Regular cardiac myocyte (primary cell): ENCODE data around the gene MS4A13. TPM values are rescaled to one million over a fixed set of nuclear protein-coding genes. Genes with fewer than 3 reads are reported as not detected.

Experiments used
- total RNA-seq: library from RNA; depleted of rRNA; stranded (reverse); fragments of >200 nt; gene quantifications from 2 replicates; pipeline ENCODE4 v1.2.3, GENCODE V29; 2014

The MS4A13 gene, protein sequence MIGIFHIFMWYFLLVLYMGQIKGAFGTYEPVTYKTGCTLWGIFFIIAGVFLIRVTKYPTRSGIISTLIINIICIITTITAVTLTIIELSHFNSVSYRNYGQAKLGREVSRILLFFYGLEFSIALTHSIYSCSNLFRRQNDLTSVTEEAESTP
- total RNA-seq, result not detected in 2 replicates

DNA sequence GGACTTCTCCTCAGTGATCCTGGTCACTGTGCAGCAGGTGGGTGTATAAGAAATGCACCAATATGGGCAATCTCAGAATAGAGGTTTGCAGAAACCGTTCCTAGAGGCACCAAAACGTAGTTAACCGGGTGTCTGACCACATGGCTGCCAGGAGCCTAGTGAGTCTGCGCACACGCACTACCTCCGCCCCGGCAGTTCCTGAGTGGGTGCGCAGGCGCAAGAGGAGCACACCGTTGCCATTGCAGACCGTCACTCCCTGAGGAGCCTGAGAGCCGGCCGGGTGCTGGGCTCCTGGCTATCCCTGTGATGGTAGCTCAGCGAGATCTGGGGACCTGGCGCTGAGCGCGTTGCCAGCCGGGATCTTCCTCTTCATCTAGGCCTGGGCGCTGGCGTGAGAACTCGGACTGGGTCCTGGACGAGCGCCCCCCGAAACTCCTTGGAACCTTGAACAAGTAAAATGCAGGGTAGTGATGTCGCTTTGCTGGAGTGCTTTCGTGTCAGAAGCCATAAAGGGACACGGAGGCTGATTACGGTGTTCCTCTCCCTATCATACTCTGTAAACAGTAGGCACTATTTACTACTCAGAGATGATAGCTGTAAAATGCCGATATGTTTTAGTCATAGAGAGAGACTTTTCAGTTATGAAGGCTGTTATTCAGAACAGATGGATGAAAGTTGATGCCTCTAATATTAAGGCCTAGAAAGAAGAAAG is at the start of gene MS4A13:
TSS of gene MS4A13 (plus strand) at position 249 of the 712 bp plus-strand sequence. CDS start 2,692 bp downstream, outside the sequence.

GRCh38 chr11:60492488-60493009 is 22.6 kb upstream of the MS4A13 start, which contains the start of gene MS4A12:
MS4A12 (plus strand) TSS chr11:60492778; CDS start chr11:60497319, 4,541 bp downstream.

Other genes starting within 250 kb of the MS4A13 start
- not detected in 2 replicates for gene MS4A4A, start 234.7 kb upstream of the MS4A13 start, total RNA-seq
- gene MS4A6E, start 188.1 kb upstream of the MS4A13 start, total RNA-seq, result not detected in 2 replicates
- gene MS4A7, start 136.9 kb upstream of the MS4A13 start, total RNA-seq, result not detected in 2 replicates
- gene MS4A14, start 118.9 kb upstream of the MS4A13 start, total RNA-seq, result not detected in 2 replicates
- gene MS4A5, start 85.8 kb upstream of the MS4A13 start, total RNA-seq, result not detected in 2 replicates
- not detected in 2 replicates for gene MS4A1, start 59.5 kb upstream of the MS4A13 start, total RNA-seq
- not detected in 2 replicates for gene MS4A12, start 22.6 kb upstream of the MS4A13 start, total RNA-seq
- gene MS4A8, start 184.2 kb downstream of the MS4A13 start, total RNA-seq, result not detected in 2 replicates
- not detected in 2 replicates for gene MS4A18, start 209.3 kb downstream of the MS4A13 start, total RNA-seq
- not detected in 2 replicates for gene MS4A15, start 241.5 kb downstream of the MS4A13 start, total RNA-seq